ENCODE data around the gene FOXN3.
A peak's percentile ranks its signal among the peaks of the same experiment; 100 is the strongest.

FOXN3 gene

GRCh38 chr14:89407856-89408255 lies 9.2 kb downstream of the FOXN3 start:
- ATAC-seq: peak; percentile 83 to 90

DNA sequence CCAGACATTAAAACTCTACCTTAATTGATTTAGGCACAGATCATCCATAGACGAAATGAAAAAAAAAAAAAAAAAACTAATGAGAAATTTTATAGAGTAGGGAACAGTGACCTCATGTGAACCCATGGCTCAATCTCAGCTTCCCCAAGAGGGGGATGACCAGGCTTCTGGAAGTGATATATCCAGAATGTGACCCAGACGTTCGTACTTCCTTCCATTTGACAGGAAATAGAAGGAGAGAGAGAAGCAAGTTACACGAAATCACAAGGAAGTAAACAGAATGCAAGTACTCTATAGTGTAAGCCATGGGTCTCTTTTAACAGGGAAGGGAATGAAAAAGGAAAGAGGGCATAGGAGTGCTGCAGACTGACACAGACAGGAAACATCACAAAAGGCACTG lies 10.1 kb downstream of the FOXN3 start:
- no peak for ATAC-seq

GRCh38 chr14:89406361-89406760 lies 10.7 kb downstream of the FOXN3 start:
- no peak for ATAC-seq

DNA sequence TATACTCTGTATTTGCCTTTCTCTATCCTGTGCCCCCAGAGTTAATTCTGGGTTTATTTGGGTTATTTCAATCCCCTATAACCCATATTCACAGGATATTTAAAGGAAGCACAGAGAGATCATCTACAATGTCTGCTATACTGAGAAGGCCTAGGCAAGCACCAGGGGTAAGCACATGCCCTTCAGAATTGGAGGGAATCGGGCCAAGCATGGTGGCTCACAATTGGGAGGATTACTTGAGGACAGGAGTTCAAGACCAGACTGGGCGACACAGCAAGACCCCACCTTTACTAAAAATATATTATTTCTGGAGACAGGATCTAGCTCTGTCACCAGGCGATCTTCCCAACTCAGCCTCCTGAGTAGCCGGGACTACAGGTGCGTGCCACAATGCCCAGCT lies 11.3 kb downstream of the FOXN3 start:
- ATAC-seq: no peak

- no peak for ATAC-seq
Measured at GRCh38 chr14:89402363-89402762, 14.7 kb downstream of the FOXN3 start.

GRCh38 chr14:89401761-89402160 lies 15.3 kb downstream of the FOXN3 start:
- no peak for ATAC-seq

- no peak for ATAC-seq
Measured at GRCh38 chr14:89401241-89401640, 15.8 kb downstream of the FOXN3 start.

- no peak for ATAC-seq
Measured at GRCh38 chr14:89400529-89400928, 16.5 kb downstream of the FOXN3 start.

DNA sequence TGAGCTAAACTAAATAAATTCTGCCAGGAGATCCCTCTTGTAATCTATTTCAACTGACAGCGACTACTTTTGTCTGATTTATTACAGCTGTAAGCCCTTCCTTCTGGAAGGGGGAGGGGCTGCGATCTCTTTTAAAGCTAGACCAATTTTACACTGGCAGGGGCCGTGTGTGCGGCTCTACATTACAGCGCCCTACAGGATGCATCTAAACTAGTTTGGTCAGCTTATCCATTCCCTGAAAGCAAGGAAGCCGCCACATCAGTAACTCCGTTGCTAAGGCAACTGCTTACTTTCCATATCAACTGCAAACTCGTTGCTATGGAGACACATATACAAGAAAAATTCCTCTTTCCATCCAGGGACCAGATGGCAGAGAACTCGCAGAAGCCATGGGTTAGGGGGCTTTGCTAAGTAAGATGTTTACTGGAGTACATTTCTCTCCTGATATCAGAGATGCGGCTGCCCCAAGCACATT lies 17.4 kb downstream of the FOXN3 start:
- no peak for ATAC-seq

GRCh38 chr14:89399157-89399556 lies 17.9 kb downstream of the FOXN3 start:
- no peak for ATAC-seq

- ATAC-seq: no peak
Measured at GRCh38 chr14:89397569-89398230, 19.3 kb downstream of the FOXN3 start.

DNA sequence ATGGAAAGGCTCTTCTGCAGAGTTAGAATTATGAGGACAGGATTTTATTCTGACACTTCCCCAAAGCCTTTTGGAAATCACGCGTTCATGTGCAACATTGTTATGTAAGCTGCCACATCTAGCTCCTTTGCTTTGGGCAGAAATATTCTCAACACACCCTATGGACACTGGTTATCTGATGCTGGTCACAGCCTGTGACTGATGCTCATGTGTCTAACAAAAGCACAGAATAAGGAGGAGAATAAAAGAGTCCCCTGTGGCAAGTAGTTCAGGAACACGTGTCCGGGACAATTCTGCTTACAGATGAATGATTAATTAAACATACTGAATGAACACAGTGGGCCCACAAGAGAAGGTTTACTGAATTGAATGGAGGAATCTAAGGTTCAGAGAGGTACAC lies 22.1 kb downstream of the FOXN3 start:
- no peak for ATAC-seq

DNA sequence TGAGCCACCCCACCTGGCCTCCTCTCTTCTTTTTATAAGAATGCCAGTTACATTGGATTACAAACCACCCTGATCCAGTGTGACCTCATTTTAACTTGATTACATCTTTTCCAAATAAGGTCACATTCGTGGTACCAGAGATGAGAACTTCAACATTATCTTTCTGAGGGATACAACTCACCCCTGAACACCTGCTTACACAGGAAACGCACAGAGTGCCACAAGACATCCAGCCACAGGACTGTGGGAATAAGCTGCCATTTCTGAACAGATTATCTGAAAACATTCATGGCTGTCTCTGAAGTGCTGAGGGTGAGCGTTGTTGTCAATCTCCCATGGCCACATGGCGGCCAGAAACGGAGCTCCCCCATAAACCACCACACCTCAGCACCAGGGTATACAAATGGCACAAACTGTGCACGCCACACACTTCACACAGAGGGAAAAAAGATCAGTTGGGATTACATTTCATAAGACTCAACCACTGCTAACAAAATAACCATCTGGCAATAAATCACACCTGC lies 23.7 kb downstream of the FOXN3 start:
- ATAC-seq: no peak

GRCh38 chr14:89392181-89392580 lies 24.9 kb downstream of the FOXN3 start:
- no peak for ATAC-seq

DNA sequence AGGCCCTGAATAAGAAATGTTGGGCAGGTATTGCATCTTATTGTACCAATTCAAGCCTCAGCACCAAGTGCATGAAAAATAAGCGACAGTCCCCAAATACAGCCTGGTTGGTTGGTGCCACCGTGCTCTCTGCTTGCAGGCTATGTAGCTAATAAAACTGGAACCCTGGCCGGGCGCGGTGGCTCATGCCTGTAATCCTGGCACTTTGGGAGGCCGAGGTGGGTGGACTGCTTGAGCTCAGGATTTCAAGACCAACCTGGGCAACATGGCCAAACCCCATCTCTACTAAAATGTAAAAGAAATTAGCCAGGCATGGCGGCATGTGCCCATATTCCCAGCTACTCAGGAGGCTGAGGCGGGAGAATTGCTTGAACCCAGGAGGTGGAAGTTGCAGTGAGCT lies 25.5 kb downstream of the FOXN3 start:
- no peak for ATAC-seq

DNA sequence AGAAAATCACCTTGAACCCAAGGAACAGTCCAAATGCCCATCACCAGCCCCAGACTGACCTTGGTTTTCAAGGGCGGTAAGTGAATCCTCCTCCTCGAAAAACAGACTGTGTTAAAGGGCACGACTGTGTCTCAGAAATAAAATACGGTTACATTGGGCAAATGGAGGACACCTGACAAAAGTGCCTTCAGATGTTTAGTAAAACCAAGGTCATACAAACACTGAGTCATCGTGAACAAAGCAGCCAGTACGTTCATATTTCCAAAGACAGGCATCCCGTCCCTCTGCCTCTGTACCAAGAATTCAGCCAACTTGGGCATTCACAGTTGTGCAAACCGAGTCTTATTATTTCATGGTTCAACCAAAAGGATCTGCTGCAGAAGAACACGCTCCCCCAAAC lies 25.9 kb downstream of the FOXN3 start:
- ATAC-seq: no peak

- ATAC-seq: no peak
Measured at GRCh38 chr14:89388853-89389252, 28.2 kb downstream of the FOXN3 start.

DNA sequence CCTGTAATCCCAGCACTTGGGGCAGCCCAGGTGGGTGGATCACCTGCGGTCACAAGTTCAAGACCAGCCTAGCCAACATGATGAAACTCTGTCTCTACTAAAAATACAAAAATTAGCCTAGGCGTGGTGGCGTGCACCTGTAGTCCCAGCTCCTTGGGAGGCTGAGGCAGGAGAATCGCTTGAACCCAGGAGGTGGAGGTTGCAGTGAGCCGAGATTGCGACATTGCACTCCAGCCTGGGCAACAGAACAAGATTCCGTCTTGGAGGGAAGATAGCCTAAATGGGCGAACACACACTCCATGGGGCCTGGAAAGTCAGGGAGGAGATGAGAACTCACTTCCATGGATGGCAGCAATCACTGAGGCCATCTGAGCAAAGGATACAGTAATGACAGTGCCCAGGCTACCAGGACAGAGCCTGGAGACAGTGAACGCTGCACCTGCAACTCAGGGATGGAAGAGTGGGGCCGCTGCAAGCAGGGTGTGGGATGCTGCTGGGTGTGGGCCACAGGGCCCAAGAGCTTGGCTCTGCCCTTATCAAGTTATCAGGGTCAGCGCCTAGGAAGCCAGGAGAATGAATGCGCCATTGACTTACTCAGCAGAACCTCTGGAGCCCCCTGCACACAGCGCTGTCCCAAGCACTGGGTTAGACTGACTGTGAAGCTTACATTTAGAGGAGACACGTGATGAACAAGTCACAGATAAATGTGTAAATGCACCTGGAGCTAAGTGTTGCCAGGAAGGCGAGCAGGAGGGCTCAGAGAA lies 28.9 kb downstream of the FOXN3 start:
- no peak for ATAC-seq

DNA sequence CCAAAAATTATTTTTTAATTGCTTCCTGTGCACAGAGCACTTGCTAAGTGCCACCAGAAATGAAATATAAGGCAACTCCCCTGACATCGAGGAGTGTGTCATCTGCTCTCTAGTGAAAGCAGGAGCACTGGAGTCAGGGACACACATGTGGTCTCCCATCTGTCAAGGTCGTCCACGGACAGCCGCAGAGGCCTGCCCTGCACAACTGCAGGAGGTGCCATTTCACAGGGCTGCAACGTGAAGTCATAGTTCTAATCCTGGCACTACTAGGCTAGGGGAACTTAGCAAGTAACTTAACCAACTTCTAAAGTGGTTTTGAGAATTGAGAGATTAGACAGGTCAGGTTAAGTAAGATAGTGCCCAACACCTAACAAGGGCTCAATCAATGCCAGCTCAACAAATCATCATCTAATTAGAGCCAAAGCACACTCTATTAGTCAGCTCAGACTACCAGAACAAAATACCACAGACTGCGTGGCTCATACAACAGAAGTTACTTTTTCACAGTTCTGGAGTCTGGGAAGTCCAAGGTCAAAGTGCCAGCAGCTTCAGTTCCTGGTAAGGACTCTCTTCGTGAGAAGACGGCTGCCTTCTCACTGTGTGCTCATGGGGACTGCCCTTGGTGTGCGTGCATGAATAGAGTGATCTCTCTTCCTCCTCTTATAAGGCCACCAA lies 30.7 kb downstream of the FOXN3 start:
- peak; percentile 85 to 89 for ATAC-seq

DNA sequence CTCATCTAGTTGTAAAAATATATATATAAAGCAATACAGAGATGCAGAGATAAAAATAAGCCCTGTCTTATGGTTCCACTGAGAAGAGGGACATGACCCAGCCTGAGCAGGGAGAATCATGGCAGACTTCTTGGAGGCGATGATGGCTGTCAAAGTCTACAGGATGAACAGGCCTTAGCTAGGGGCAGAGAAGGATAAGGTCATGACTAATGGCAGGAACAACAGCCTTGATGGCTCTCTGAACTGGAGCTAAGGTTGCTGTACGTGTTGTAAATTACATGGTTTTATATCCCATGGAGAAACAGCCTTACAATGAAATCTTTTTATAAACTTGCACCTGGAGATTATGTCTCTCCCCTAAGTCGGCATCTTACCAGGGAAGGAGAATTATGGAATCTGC lies 32.4 kb downstream of the FOXN3 start:
- ATAC-seq: no peak

DNA sequence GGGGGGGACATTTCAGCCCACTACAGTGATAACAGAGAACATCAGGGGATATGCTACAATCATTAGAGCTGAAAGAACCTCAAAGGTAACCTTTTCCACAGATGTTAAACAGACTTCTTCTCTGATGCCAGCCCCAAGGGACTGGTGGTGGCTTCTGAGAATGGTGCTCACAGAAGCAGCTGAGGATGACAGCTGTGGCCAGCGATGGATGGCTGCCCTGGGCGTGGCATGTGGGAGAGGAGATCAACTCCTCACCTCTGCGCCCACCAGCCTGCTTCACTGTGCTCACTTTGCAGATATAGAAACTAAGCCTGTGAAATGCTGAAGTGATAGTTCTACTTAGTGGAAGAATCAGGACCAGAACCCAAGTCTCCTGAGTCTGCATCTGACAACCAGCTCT lies 33.0 kb downstream of the FOXN3 start:
- ATAC-seq: peak; percentile 15 to 24

- ATAC-seq: no peak
Measured at GRCh38 chr14:89382901-89383845, 33.9 kb downstream of the FOXN3 start.
